GM12878 (cell line): ENCODE data around the gene ART3. TPM values are rescaled to one million over a fixed set of nuclear protein-coding genes. Genes with fewer than 3 reads are reported as not detected.

Experiments
- ASH2L ChIP-seq: fragments of 300-600, 200-600 bp; sonication (generic); IDR thresholded peaks from 2 replicates; pipeline ENCODE4 v1.6.1; 2017; ENCODE audit warnings: low read depth, mild to moderate bottlenecking, borderline replicate concordance
- ATF7 ChIP-seq: fragments of 450-650 bp; IDR thresholded peaks from 2 replicates; pipeline ENCODE4 v1.6.1; 2016; ENCODE audit warnings: low read depth, mild to moderate bottlenecking
- BCL11A ChIP-seq: IDR thresholded peaks from 2 replicates; pipeline ENCODE4 v1.6.1; 2011; ENCODE audit warnings: low read depth, low read length
- CHD2 ChIP-seq: IDR thresholded peaks from 2 replicates; pipeline ENCODE4 v1.6.1; 2011; ENCODE audit warnings: low read depth, low read length, improper control_type of control experiment, borderline replicate concordance
- EED ChIP-seq: sonication (generic); IDR thresholded peaks from 2 replicates; pipeline ENCODE4 v1.6.1; 2016; ENCODE audit warnings: antibody characterized with exemption, low read depth
- EGR1 ChIP-seq, 2 experiments: IDR thresholded peaks; 1 replicate in 1 of 2; 2 replicates in 1 of 2; pipeline ENCODE4 v1.6.1; 2011 to 2012; ENCODE audit warnings: low read depth in 2 of 2, low read length in 2 of 2, borderline replicate concordance in 1 of 2, mild to moderate bottlenecking in 1 of 2, moderate library complexity in 1 of 2
- EP300 ChIP-seq, 2 experiments: fragments of 150-350 bp in 1 of 2; IDR thresholded peaks; 2 replicates each; pipeline ENCODE4 v1.6.1; 2011 to 2012; ENCODE audit warnings: low read depth in 2 of 2, low read length in 2 of 2, borderline replicate concordance in 1 of 2, improper control_type of control experiment in 1 of 2, inconsistent platforms in 1 of 2; ENCODE audit not compliant: control insufficient read depth in 1 of 2
- FOXK2 ChIP-seq: fragments of 450-650 bp; IDR thresholded peaks from 2 replicates; pipeline ENCODE4 v1.6.1; 2017; ENCODE audit warnings: mild to moderate bottlenecking, moderate library complexity
- IKZF1 ChIP-seq: fragments of 450-650 bp; conservative IDR thresholded peaks from 2 replicates; pipeline ENCODE4 v1.6.1; 2017; ENCODE audit warnings: antibody characterized with exemption, mild to moderate bottlenecking
- JUNB ChIP-seq: IDR thresholded peaks from 2 replicates; pipeline ENCODE4 v1.6.1; 2016; ENCODE audit warnings: antibody characterized with exemption, mild to moderate bottlenecking
- KDM1A ChIP-seq: fragments of 200-600 bp; sonication (generic); IDR thresholded peaks from 2 replicates; pipeline ENCODE4 v1.6.1; 2016; ENCODE audit warnings: borderline replicate concordance
- MTA2 ChIP-seq: fragments of 450-650 bp; IDR thresholded peaks from 2 replicates; pipeline ENCODE4 v1.6.1; 2016; ENCODE audit warnings: low read depth, mild to moderate bottlenecking, moderate library complexity
- NFIC ChIP-seq: IDR thresholded peaks from 2 replicates; pipeline ENCODE4 v1.6.1; 2012; ENCODE audit warnings: low read depth, mild to moderate bottlenecking, inconsistent platforms, low read length, moderate library complexity
- NFYB ChIP-seq: IDR thresholded peaks from 2 replicates; pipeline ENCODE4 v1.6.1; 2011; ENCODE audit warnings: low read depth, mild to moderate bottlenecking, low read length, improper control_type of control experiment, moderate library complexity; ENCODE audit not compliant: insufficient read depth
- RAD51 ChIP-seq: fragments of 450-650 bp; IDR thresholded peaks from 2 replicates; pipeline ENCODE4 v1.6.1; 2016; ENCODE audit warnings: moderate library complexity, mild to moderate bottlenecking, inconsistent platforms
- RCOR1 ChIP-seq: conservative IDR thresholded peaks from 2 replicates; pipeline ENCODE4 v1.6.1; 2012; ENCODE audit warnings: low read depth, low read length, improper control_type of control experiment
- SRF ChIP-seq, 2 experiments: IDR thresholded peaks; 2 replicates each; pipeline ENCODE4 v1.6.1; 2011; ENCODE audit warnings: low read depth in 2 of 2, low read length in 2 of 2, mild to moderate bottlenecking in 1 of 2, moderate library complexity in 1 of 2
- ZBED1 ChIP-seq: IDR thresholded peaks from 2 replicates; pipeline ENCODE4 v1.6.1; 2016; ENCODE audit warnings: borderline replicate concordance
- polyA plus RNA-seq, 11 experiments: library from polyadenylated mRNA; depleted of rRNA in 4 of 11; unstranded in 6 of 11; stranded (reverse) in 5 of 11; fragments of >200 nt; fragmentation: Nextera tagmentation in 4 of 11; fragmentation: Illumina TruSeq in 1 of 11; extraction: Ambion mirVana in 4 of 11; extraction: Trizol in 1 of 11; gene quantifications; 1 replicate in 1 of 11; 2 replicates in 10 of 11; pipeline versions ENCODE4 v1.2.1 to v1.2.3, GENCODE V29; 2011 to 2016; ENCODE audit warnings: inconsistent platforms in 2 of 11, missing spikeins in 2 of 11, low read depth in 1 of 11
- total RNA-seq, 4 experiments: library from RNA; depleted of rRNA in 3 of 4; stranded (reverse); fragments of >200 nt in 3 of 4; fragmentation: Illumina TruSeq in 1 of 4; extraction: Trizol in 1 of 4; gene quantifications; 2 replicates each; pipeline versions ENCODE4 v1.2.1 to v1.2.3, GENCODE V29; 2013 to 2021
- TF ChIP-seq, protein P1 (sequence below): fragments of 450-650 bp; conservative IDR thresholded peaks from 2 replicates; pipeline ENCODE4 v1.6.1; 2017; ENCODE audit warnings: mild to moderate bottlenecking, moderate library complexity
- TF ChIP-seq, protein P2 (sequence below): fragments of 450-650 bp; IDR thresholded peaks from 2 replicates; pipeline ENCODE4 v1.6.1; 2017; ENCODE audit warnings: mild to moderate bottlenecking, low read depth, inconsistent platforms; ENCODE audit not compliant: poor library complexity, severe bottlenecking
- TF ChIP-seq, protein P3 (sequence below): fragments of 450-650 bp; IDR thresholded peaks from 2 replicates; pipeline ENCODE4 v1.6.1; 2017; ENCODE audit warnings: low read depth, mild to moderate bottlenecking, moderate library complexity
- TF ChIP-seq, protein P4 (sequence below): IDR thresholded peaks from 2 replicates; pipeline ENCODE4 v1.6.1; 2011; ENCODE audit warnings: borderline replicate concordance, low read depth, mild to moderate bottlenecking, moderate library complexity, mixed read lengths, low read length; ENCODE audit not compliant: insufficient read depth; ENCODE audit errors: extremely low read length
- TF ChIP-seq, protein P5 (sequence below): fragments of 450-650 bp; IDR thresholded peaks from 2 replicates; pipeline ENCODE4 v1.6.1; 2017; ENCODE audit warnings: borderline replicate concordance

Gene ART3
- total and polyA plus RNA-seq, 10 of the 15 experiments (the other 5 are each of a cell fraction or from before 2014, with no cell fraction given) = 0.18 to 0.50 (median 0.26) TPM; not detected in 6

DNA sequence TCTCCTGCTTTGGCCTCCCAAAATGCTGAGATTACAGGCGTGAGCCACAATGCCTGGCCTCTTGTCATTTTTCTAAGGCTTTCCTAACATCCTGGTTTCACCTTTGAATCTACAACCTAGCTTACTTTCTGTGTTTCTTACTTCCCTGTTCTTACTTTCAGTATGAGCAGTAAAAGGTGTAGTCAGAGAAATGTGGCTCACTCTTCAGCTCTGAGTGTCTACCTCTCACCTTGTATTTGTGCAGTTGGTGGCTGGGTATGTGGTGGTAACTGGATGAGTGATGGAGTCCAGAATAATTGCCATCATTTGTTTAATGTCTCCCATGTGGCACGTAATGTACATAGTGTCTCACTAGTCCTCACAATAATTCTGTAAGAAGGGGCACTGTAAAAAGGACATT, 19.5 kb upstream of the ART3 start (continued):
- TF ChIP-seq, protein P1, sequence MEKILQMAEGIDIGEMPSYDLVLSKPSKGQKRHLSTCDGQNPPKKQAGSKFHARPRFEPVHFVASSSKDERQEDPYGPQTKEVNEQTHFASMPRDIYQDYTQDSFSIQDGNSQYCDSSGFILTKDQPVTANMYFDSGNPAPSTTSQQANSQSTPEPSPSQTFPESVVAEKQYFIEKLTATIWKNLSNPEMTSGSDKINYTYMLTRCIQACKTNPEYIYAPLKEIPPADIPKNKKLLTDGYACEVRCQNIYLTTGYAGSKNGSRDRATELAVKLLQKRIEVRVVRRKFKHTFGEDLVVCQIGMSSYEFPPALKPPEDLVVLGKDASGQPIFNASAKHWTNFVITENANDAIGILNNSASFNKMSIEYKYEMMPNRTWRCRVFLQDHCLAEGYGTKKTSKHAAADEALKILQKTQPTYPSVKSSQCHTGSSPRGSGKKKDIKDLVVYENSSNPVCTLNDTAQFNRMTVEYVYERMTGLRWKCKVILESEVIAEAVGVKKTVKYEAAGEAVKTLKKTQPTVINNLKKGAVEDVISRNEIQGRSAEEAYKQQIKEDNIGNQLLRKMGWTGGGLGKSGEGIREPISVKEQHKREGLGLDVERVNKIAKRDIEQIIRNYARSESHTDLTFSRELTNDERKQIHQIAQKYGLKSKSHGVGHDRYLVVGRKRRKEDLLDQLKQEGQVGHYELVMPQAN = no peak
- TF ChIP-seq IKZF1 (peak; percentile 82), CHD2 (peak; percentile 43; the same call in 1 of the 2 replicates), NFYB (no peak), MTA2 (peak; percentile 89), ASH2L (no peak), EGR1 (IDR thresholded peaks at IDR 0.05; ENCODE audit: borderline replicate concordance in 1 of 2, low read depth in 2 of 2, low read length in 2 of 2) (no peak), FOXK2 (no peak), ZBED1 (peak; percentile 42; the same call in 1 of the 2 replicates), NFIC (peak; percentile 83), BCL11A (peak; percentile 81), EP300 (IDR thresholded peaks at IDR 0.05; ENCODE audit: borderline replicate concordance in 1 of 2, control insufficient read depth in 1 of 2, low read depth in 2 of 2, low read length in 2 of 2) (peak; percentile 26 to 85; a peak in 2 of 4 replicates), KDM1A (no peak), JUNB (peak; percentile 95), SRF (IDR thresholded peaks at IDR 0.05; ENCODE audit: low read depth in 2 of 2, low read length in 2 of 2) (0 out of 4 replicates have a peak, but pooled peaks of 1 of the 2 experiments have one; percentile 17), RAD51 (no peak), RCOR1 (0 out of 2 replicates have a peak, but pooled peaks have one; percentile 73), ATF7 (peak; percentile 71), EED (peak; percentile 77)
- TF ChIP-seq, protein P2, sequence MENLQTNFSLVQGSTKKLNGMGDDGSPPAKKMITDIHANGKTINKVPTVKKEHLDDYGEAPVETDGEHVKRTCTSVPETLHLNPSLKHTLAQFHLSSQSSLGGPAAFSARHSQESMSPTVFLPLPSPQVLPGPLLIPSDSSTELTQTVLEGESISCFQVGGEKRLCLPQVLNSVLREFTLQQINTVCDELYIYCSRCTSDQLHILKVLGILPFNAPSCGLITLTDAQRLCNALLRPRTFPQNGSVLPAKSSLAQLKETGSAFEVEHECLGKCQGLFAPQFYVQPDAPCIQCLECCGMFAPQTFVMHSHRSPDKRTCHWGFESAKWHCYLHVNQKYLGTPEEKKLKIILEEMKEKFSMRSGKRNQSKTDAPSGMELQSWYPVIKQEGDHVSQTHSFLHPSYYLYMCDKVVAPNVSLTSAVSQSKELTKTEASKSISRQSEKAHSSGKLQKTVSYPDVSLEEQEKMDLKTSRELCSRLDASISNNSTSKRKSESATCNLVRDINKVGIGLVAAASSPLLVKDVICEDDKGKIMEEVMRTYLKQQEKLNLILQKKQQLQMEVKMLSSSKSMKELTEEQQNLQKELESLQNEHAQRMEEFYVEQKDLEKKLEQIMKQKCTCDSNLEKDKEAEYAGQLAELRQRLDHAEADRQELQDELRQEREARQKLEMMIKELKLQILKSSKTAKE = peak; percentile 39
- TF ChIP-seq, protein P3, sequence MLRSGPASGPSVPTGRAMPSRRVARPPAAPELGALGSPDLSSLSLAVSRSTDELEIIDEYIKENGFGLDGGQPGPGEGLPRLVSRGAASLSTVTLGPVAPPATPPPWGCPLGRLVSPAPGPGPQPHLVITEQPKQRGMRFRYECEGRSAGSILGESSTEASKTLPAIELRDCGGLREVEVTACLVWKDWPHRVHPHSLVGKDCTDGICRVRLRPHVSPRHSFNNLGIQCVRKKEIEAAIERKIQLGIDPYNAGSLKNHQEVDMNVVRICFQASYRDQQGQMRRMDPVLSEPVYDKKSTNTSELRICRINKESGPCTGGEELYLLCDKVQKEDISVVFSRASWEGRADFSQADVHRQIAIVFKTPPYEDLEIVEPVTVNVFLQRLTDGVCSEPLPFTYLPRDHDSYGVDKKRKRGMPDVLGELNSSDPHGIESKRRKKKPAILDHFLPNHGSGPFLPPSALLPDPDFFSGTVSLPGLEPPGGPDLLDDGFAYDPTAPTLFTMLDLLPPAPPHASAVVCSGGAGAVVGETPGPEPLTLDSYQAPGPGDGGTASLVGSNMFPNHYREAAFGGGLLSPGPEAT = peak; percentile 72
- TF ChIP-seq, protein P4, sequence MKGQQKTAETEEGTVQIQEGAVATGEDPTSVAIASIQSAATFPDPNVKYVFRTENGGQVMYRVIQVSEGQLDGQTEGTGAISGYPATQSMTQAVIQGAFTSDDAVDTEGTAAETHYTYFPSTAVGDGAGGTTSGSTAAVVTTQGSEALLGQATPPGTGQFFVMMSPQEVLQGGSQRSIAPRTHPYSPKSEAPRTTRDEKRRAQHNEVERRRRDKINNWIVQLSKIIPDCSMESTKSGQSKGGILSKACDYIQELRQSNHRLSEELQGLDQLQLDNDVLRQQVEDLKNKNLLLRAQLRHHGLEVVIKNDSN = no peak
- TF ChIP-seq, protein P5, sequence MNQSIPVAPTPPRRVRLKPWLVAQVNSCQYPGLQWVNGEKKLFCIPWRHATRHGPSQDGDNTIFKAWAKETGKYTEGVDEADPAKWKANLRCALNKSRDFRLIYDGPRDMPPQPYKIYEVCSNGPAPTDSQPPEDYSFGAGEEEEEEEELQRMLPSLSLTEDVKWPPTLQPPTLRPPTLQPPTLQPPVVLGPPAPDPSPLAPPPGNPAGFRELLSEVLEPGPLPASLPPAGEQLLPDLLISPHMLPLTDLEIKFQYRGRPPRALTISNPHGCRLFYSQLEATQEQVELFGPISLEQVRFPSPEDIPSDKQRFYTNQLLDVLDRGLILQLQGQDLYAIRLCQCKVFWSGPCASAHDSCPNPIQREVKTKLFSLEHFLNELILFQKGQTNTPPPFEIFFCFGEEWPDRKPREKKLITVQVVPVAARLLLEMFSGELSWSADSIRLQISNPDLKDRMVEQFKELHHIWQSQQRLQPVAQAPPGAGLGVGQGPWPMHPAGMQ = no peak
